Right forelimb (tissue), 1 donor: ENCODE measurements around the gene TMEM63A.
A peak's percentile ranks its signal among the peaks of the same experiment; 100 is the strongest.
"Not testable (repeated sequence)": the region's sequence is repeated elsewhere in the genome, so short reads cannot be mapped to it uniquely, and the experiment has no call there.

Experiments
- DNase-seq: peaks from one replicate; pipeline ENCODE4 v3.0.0-alpha.2; 2018

Gene TMEM63A

GRCh38 chr1:225816643-225817538, 65.3 kb downstream of the TMEM63A start:
- DNase-seq: peak; percentile 65

DNA sequence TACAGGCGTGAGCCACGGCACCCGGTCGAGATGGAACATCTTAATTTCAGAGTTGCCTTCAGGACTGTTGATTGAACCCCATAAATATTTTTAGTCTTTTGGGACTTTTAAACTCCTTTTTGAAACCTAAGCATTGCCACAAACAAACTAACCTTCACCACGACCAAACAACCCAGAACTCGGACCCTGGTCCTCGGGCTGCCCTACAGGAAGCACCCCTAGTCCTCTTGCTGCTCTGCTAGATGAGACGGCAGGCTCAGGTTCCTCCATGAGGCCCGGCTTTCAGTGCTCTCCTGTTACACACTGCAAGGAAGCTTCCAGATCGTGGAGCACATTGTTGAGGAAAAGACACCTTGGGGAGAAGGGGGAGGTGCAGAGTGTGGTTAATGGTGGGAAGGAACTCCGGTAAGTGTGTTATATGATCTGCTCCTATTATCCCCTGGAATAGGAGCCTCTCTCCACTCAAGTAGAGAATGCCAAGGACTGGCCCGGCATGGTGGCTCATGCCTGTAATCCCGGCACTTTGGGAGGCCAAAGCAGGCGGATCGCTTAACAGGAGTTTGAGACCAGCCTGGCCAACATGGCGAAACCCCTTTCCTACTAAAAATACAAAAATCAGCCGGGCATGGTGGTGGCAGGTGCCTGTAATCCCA, 66.5 kb downstream of the TMEM63A start:
- DNase-seq: no peak

DNA sequence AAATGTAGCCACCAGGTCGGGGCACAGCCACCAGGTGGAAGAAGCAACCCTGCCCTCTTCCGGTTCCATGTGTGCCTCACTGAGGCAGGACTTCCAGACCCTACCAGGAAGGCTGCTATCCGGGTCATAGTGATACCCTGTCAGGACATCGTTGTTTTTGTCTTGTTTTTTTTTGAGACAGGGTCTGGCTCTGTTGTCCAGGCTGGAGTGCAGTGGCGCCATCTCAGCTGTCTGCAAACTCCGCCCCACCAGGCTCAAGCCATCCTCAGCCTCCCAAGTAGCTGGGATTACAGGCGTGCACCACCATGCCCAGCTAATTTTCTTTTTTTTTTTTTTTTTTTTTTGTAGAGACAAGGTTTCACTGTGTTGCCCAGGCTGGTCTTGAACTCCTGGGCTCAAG, 67.1 kb downstream of the TMEM63A start:
- not testable (repeated sequence) for DNase-seq

DNA sequence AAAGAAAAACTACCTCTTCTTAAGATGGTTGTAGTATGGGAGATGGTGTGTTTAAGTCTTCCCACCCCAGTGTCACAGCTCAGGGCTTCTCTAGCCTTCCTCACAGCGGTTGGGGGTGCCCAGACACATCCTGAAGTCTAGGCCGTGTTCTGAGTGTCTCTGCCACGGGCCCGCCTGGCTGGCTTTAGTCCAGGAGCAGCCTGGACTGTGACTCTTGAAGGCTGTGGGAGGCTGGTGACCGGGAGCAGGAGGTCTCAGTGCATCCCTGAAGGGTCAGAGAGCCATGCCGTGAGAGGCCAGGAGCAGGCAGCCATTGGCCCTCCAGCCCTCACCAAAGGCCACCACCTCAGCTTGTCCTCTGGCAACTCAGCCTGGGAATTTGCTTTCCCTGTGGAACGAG, 67.8 kb downstream of the TMEM63A start:
- DNase-seq: no peak

DNA sequence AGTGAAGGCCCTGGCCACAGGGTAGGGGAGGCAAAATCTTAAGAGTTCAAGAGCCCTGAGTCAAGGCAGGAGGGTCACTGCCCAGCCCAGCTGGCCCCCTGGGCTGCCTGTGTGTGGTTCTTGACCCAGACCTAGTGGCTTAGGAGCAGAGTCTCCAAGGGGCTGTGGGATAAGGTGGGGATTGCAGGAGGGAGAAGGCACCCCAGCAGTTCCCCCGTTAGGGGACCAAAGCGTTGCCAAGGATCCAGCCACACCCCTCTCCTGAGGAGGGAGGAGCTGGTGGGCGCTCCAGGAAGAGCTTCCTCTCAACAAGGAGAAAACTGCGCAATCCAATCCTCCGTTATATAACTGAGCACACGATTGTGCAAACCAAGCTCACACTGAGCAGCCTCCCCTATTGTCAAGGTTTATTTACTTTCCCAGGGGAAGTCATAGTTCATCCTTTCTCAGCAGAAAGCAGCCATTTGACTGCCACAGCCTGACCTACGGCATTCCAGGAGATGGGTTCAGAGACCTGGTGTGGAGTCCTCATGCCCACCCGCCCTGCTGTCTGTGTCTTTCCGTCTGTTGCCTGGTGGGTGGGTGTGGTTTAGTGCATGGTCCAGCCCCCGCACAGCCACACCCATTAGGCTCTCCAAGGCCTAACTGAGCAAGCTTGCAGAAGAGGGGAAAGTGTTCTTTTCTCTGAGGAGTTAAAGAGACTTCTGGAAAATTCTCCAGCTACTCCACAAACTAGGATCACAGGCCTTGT, 68.8 kb downstream of the TMEM63A start:
- DNase-seq: no peak

GRCh38 chr1:225812488-225813213, 69.5 kb downstream of the TMEM63A start:
- no peak for DNase-seq

DNA sequence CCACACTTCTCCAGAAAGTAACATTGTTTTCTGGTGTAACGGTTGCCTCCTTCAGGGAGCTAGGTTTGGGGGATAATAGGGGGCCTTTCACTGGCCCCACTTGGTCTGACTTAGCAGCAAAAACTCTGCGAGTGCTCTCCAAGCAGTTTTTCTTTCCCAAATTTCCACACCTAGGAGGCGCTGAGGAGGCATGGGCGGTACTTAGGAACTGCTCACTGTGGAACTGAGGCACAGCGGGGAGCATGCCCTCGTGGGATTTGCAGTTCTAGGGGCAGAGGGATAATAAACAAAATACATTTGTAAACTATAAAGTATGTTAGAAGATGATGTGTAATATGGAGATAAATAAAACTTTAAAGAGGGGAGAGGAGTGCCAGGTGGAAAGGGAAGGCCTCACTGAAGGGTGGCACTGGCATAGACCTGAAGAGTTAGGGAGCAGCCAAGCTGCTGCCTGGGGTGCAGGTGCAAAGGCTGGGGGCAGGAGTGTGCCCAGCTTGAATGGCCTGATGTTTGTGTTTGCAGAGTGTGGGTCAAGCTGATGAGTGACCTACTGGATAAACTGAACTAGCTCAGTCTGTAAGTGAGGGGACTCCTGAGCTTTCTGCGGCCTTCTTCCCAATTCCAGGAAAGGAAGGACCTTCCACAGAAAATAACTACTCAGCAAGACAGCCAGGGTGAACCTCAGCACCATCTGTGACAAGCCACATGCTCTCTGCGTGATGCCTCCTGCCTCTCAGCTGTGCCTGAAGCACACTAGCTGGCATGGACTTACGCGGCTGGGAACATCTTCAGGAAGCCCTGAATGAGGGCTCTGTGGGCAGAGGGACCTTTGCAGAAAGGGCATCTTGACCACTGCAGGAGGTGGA, 70.3 kb downstream of the TMEM63A start:
- no peak for DNase-seq

- peak; percentile 73 for DNase-seq
Observed at GRCh38 chr1:225810579-225811538, 71.3 kb downstream of the TMEM63A start.

GRCh38 chr1:225809842-225810578, 72.2 kb downstream of the TMEM63A start, which contains the start of gene EPHX1:
TSS of gene EPHX1 (plus strand) at chr1:225810124. CDS start at chr1:225828730, 18,606 bp downstream.
- DNase-seq: peak; percentile 94

- DNase-seq: no peak
Observed at GRCh38 chr1:225808136-225808535, 74.0 kb downstream of the TMEM63A start.

DNA sequence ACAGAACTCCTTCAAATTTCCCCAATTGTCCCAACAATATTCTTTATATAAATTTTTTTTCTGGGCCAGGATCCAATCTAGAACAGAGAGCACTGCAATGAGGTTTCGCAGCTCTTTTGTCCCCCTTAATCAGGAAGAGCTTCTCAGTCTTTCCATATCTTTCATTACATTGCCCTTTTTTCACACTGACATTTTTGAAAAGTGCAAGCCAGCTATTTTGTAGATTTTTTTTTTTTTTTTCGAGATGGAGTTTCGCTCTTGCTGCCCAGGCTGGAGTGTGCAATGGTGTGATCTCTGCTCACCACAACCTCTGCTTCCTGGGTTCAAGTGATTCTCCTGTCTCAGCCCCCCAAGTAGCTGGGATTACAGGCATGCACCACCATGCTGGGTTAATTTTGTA, 75.4 kb downstream of the TMEM63A start:
- DNase-seq: not testable (repeated sequence)

- no peak for DNase-seq
Observed at GRCh38 chr1:225806249-225806648, 75.9 kb downstream of the TMEM63A start.

DNA sequence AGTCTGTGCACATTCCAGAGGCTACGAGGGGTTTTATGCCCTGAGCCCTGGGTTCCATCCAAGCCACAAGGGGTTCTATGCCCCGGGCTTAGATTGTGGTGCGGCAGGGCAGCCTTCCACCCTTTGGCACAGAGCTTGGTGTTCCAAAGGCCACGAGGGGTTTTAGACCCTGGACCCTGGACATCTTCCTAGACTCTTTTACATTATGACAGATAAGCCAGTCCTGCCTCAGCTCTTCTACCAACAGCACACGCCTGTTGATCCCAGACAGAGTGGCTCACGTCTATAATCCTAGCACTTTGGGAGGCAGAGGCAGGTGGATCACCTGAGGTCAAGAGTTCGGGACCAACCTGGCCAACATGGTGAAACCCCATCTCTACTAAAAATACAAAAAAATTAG, 81.0 kb downstream of the TMEM63A start:
- DNase-seq: not testable (repeated sequence)

- DNase-seq: not testable (repeated sequence)
Observed at GRCh38 chr1:225796097-225796496, 86.1 kb downstream of the TMEM63A start.
